Stomach smooth muscle (tissue), 2 donors: ENCODE measurements around the gene USP36.

Experiments
- H3K27ac ChIP-seq: one replicate; pipeline ENCODE4 v1.7.0; 2013; ENCODE audit warnings: mild to moderate bottlenecking, low read length, inconsistent platforms
- H3K27me3 ChIP-seq, 2 donors: one replicate each; pipeline ENCODE4 v1.7.0; 2013; ENCODE audit warnings: low read length in 2 of 2; ENCODE audit not compliant: insufficient read depth in 2 of 2, control insufficient read depth in 1 of 2
- H3K36me3 ChIP-seq, 2 donors: one replicate each; pipeline ENCODE4 v1.7.0; 2013; ENCODE audit warnings: low read length in 2 of 2; ENCODE audit not compliant: control insufficient read depth in 2 of 2, insufficient read depth in 2 of 2
- H3K4me1 ChIP-seq: one replicate; pipeline ENCODE4 v1.7.0; 2013; ENCODE audit warnings: low read length; ENCODE audit not compliant: control insufficient read depth, insufficient read depth
- H3K4me3 ChIP-seq, 2 donors: one replicate each; pipeline ENCODE4 v1.7.0; 2013; ENCODE audit warnings: low read length in 2 of 2
- H3K9ac ChIP-seq, 2 donors: one replicate each; pipeline ENCODE4 v1.7.0; 2013; ENCODE audit warnings: low read length in 2 of 2, mild to moderate bottlenecking in 1 of 2
- H3K9me3 ChIP-seq, 2 donors: one replicate each; pipeline ENCODE4 v1.7.0; 2013; ENCODE audit warnings: low read length in 2 of 2; ENCODE audit not compliant: control insufficient read depth in 2 of 2
- donor health status: healthy.
- donor health status: Pancreatic carcinoma.

The USP36 gene

GRCh38 chr17:78823282-78824046 is 17.1 kb downstream of the USP36 start:
- Histone ChIP-seq H3K9me3 (no peaks in the 10 kb centered on the region), H3K4me1 (no peaks in the 10 kb centered on the region), H3K4me3 (no peak overlapping the region), H3K27ac (no peak overlapping the region), H3K9ac (no peak overlapping the region), H3K36me3 (peaks cover 70 to 75% of the 10 kb centered on the region in 2 donors), H3K27me3 (no peaks in the 10 kb centered on the region)

- Histone ChIP-seq H3K9ac (no peak overlapping the region), H3K4me3 (no peak overlapping the region), H3K36me3 (peaks cover 69 to 75% of the 10 kb centered on the region in 2 donors), H3K27me3 (no peaks in the 10 kb centered on the region), H3K27ac (no peak overlapping the region), H3K4me1 (no peaks in the 10 kb centered on the region), H3K9me3 (no peaks in the 10 kb centered on the region)
Observed at GRCh38 chr17:78822552-78822951, 18.1 kb downstream of the USP36 start.

GRCh38 chr17:78821961-78822360 is 18.7 kb downstream of the USP36 start:
- Histone ChIP-seq H3K9ac (no peak overlapping the region), H3K27ac (no peak overlapping the region), H3K4me3 (no peak overlapping the region), H3K4me1 (no peaks in the 10 kb centered on the region), H3K36me3 (peaks cover 70 to 73% of the 10 kb centered on the region in 2 donors), H3K9me3 (no peaks in the 10 kb centered on the region), H3K27me3 (no peaks in the 10 kb centered on the region)

- Histone ChIP-seq H3K9me3 (no peaks in the 10 kb centered on the region), H3K27me3 (no peaks in the 10 kb centered on the region), H3K4me3 (no peak overlapping the region), H3K36me3 (peaks cover 65 to 69% of the 10 kb centered on the region in 2 donors), H3K4me1 (no peaks in the 10 kb centered on the region), H3K27ac (no peak overlapping the region), H3K9ac (no peak overlapping the region)
Observed at GRCh38 chr17:78820841-78821240, 19.8 kb downstream of the USP36 start.

GRCh38 chr17:78819806-78820792 is 20.5 kb downstream of the USP36 start:
- H3K36me3 ChIP-seq: peaks cover 64 to 67% of the 10 kb centered on the region in 2 donors

GRCh38 chr17:78819402-78819801 is 21.2 kb downstream of the USP36 start:
- Histone ChIP-seq H3K27me3 (no peaks in the 10 kb centered on the region), H3K36me3 (peaks cover 63% of the 10 kb centered on the region in 2 donors), H3K27ac (peak overlapping the region; percentile 18), H3K4me1 (no peaks in the 10 kb centered on the region), H3K4me3 (no peak overlapping the region), H3K9ac (no peak overlapping the region), H3K9me3 (no peaks in the 10 kb centered on the region)

More at GRCh38 chr17:78819806-78820792, 20.5 kb downstream of the USP36 start:
- no peaks in the 10 kb centered on the region for H3K9me3 ChIP-seq
- H3K4me1 ChIP-seq: no peaks in the 10 kb centered on the region
- H3K9ac ChIP-seq: no peak overlapping the region
- no peak overlapping the region for H3K27ac ChIP-seq
- H3K4me3 ChIP-seq: no peak overlapping the region
- H3K27me3 ChIP-seq: no peaks in the 10 kb centered on the region

GRCh38 chr17:78818932-78819331 is 21.7 kb downstream of the USP36 start:
- Histone ChIP-seq H3K27me3 (no peaks in the 10 kb centered on the region), H3K9me3 (no peaks in the 10 kb centered on the region), H3K36me3 (peaks cover 64 to 67% of the 10 kb centered on the region in 2 donors), H3K4me3 (no peak overlapping the region), H3K4me1 (no peaks in the 10 kb centered on the region), H3K9ac (no peak overlapping the region), H3K27ac (no peak overlapping the region)

- no peaks in the 10 kb centered on the region for H3K27me3 ChIP-seq
- no peaks in the 10 kb centered on the region for H3K9me3 ChIP-seq
- no peaks in the 10 kb centered on the region for H3K4me1 ChIP-seq
- no peak overlapping the region for H3K9ac ChIP-seq
- H3K4me3 ChIP-seq: no peak overlapping the region
- H3K27ac ChIP-seq: no peak overlapping the region
- peaks cover 63 to 67% of the 10 kb centered on the region in 2 donors for H3K36me3 ChIP-seq
Observed at GRCh38 chr17:78818152-78818846, 22.3 kb downstream of the USP36 start.

- Histone ChIP-seq H3K9ac (no peak overlapping the region), H3K4me1 (no peaks in the 10 kb centered on the region), H3K27me3 (no peaks in the 10 kb centered on the region), H3K9me3 (no peaks in the 10 kb centered on the region), H3K36me3 (peaks cover 66 to 70% of the 10 kb centered on the region in 2 donors), H3K4me3 (no peak overlapping the region), H3K27ac (no peak overlapping the region)
Observed at GRCh38 chr17:78817123-78817522, 23.5 kb downstream of the USP36 start.

GRCh38 chr17:78815696-78816095 is 24.9 kb downstream of the USP36 start:
- Histone ChIP-seq H3K4me3 (no peak overlapping the region), H3K9ac (no peak overlapping the region), H3K4me1 (no peaks in the 10 kb centered on the region), H3K36me3 (peaks cover 65 to 75% of the 10 kb centered on the region in 2 donors), H3K27ac (no peak overlapping the region), H3K27me3 (no peaks in the 10 kb centered on the region), H3K9me3 (no peaks in the 10 kb centered on the region)
